Fibroblast of villous mesenchyme (primary cell): ENCODE data around the gene GXYLT2. TPM values are rescaled to one million over a fixed set of nuclear protein-coding genes. Genes with fewer than 3 reads are reported as not detected.

Experiments used
- DNase-seq: peaks from one replicate; pipeline ENCODE4 v3.0.0-alpha.2; 2010; ENCODE audit warnings: low read depth
- H3K4me3 ChIP-seq: 2 replicates; pipeline ENCODE4 v1.5.1; 2011; ENCODE audit warnings: low read depth, mild to moderate bottlenecking, low read length
- CTCF ChIP-seq: IDR thresholded peaks from 2 replicates; pipeline ENCODE4 v1.5.1; 2012; ENCODE audit warnings: low read depth, mild to moderate bottlenecking, low read length; ENCODE audit not compliant: insufficient read depth
- total RNA-seq: library from RNA; depleted of rRNA; stranded (reverse); fragments of >200 nt; gene quantifications from 2 replicates; pipeline ENCODE4 v1.2.3, GENCODE V29; 2012

The GXYLT2 gene
- total RNA-seq, 1 donor: 18.1 TPM

- DNase-seq: no peak
- TF ChIP-seq CTCF: no peak
- H3K4me3 ChIP-seq: no peak overlapping the region
Observed at GRCh38 chr3:73004316-73004715, 116.5 kb downstream of the GXYLT2 start.

- TF ChIP-seq CTCF: no peak
- H3K4me3 ChIP-seq: no peak overlapping the region
- no peak for DNase-seq
Observed at GRCh38 chr3:73007992-73008712, 120.3 kb downstream of the GXYLT2 start.

DNA sequence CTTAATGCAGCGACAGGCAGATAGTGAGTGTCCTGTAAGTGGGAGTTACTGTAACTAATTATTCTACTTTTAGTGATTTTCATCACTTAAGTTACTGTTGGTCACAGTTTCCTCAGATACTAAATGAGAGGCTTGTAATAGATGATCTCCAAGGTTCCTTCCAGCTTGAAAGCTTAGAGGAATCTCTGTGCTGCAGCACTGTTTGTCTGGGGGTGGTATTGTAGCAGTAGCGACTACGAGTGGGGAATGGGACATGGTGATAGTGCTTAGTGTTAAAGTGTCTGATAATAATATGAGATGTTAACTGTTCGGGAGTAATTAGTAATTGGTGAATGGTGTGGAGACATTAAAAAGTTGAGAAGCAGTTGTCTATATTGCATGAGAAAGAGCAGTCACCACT, 121.2 kb downstream of the GXYLT2 start:
- TF ChIP-seq CTCF: no peak
- DNase-seq: no peak

DNA sequence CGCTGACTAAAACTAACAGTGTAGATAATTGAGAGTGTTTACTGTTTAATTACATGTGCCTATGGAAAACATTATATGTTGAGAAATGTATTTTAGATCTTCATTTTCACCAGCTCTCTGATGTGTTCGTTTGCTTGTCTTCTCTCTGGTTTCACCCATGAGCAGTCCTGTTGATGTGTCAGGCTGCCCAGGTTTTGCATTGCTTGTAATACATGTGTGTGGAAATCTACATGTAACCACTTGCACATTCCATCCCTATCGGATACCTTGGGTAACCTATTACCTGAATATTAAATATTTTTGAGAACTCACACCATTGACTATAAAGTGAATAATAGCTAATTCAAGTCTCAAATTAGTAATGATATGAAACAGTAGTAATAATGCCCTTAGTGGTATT, 121.9 kb downstream of the GXYLT2 start:
- H3K4me3 ChIP-seq: no peak overlapping the region
- TF ChIP-seq CTCF: no peak
- DNase-seq: no peak

More for the DNA sequence above, 121.2 kb downstream of the GXYLT2 start:
- H3K4me3 ChIP-seq: no peak overlapping the region

DNA sequence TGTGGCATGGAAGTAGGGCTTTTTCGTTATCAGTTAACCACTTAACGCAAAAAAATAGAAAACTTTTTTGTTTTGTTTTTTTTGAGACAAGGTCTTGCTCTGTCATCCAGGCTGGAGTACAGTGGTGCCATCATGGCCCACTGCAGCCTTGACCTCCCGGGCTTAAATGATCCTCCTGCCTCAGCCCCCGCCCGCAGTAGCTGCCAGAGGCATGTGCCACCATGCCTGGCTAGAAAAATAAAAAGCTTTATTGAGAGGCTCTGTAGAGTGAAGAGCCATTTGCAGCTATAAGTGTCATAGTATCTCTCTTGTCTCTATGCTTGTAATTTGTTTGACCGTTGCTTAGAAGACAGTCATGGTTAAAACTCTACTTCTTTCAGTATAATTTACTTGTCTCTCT, 122.3 kb downstream of the GXYLT2 start:
- DNase-seq: no peak
- H3K4me3 ChIP-seq: no peak overlapping the region
- no peak for TF ChIP-seq CTCF

DNA sequence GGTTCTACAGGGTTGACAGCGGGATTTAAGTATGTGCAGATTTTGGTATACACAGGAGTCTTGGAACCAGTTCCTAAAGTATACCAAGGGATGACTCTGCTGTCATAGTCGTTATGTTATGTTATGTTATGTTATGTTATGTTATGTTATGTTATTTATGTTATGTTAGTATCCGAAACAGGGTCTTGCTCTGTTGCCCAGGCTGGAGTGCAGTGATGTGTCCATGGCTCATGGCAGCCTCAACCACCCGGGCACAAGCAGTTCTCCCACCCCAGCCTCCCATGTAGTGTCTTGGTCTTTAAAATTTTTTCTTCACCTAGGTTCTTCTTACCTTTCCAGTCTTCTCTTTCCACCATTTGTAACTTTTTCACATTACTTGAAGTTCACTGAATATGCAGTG, 130.5 kb downstream of the GXYLT2 start:
- no peak overlapping the region for H3K4me3 ChIP-seq
- DNase-seq: no peak
- TF ChIP-seq CTCF: no peak
